Fibroblast of villous mesenchyme (primary cell): Measurements from ENCODE around the gene SYCP2L. TPM values are rescaled to one million over a fixed set of nuclear protein-coding genes. Genes with fewer than 3 reads are reported as not detected.

ENCODE experiments used
- DNase-seq: peaks from one replicate; pipeline ENCODE4 v3.0.0-alpha.2; 2010; ENCODE audit warnings: low read depth
- H3K4me3 ChIP-seq: 2 replicates; pipeline ENCODE4 v1.5.1; 2011; ENCODE audit warnings: low read depth, mild to moderate bottlenecking, low read length
- total RNA-seq: library from RNA; depleted of rRNA; stranded (reverse); fragments of >200 nt; gene quantifications from 2 replicates; pipeline ENCODE4 v1.2.3, GENCODE V29; 2012
- TF ChIP-seq, protein P1 (sequence below): IDR thresholded peaks from 2 replicates; pipeline ENCODE4 v1.5.1; 2012; ENCODE audit warnings: low read depth, mild to moderate bottlenecking, low read length; ENCODE audit not compliant: insufficient read depth

Gene SYCP2L
- total RNA-seq, 1 donor, result not detected

DNA sequence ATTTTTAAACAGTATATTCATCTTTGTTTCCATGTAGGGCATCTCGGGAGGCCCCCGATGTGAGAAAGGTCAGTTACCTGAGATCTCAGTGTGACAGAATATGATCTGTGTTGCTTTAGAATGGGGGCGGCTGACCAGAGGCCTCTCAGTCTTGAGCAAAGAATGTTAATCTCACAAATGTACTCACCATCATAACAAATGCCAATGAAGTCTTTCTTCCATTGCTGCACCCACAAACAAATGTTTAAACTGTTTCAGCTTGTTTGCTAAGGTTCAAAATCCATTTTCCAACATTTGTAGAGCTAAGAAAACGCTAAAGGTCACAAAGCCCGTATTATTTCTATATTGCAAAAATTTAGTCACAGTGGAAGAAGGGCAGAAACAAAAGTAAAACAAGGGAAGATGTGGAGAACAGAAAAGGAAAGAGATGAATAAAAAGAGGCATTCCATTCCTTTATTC lies 125.5 kb downstream of the SYCP2L start:
- no peak for DNase-seq
- H3K4me3 ChIP-seq, result no peak overlapping the region
- TF ChIP-seq, protein P1, sequence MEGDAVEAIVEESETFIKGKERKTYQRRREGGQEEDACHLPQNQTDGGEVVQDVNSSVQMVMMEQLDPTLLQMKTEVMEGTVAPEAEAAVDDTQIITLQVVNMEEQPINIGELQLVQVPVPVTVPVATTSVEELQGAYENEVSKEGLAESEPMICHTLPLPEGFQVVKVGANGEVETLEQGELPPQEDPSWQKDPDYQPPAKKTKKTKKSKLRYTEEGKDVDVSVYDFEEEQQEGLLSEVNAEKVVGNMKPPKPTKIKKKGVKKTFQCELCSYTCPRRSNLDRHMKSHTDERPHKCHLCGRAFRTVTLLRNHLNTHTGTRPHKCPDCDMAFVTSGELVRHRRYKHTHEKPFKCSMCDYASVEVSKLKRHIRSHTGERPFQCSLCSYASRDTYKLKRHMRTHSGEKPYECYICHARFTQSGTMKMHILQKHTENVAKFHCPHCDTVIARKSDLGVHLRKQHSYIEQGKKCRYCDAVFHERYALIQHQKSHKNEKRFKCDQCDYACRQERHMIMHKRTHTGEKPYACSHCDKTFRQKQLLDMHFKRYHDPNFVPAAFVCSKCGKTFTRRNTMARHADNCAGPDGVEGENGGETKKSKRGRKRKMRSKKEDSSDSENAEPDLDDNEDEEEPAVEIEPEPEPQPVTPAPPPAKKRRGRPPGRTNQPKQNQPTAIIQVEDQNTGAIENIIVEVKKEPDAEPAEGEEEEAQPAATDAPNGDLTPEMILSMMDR, result no peak

DNA sequence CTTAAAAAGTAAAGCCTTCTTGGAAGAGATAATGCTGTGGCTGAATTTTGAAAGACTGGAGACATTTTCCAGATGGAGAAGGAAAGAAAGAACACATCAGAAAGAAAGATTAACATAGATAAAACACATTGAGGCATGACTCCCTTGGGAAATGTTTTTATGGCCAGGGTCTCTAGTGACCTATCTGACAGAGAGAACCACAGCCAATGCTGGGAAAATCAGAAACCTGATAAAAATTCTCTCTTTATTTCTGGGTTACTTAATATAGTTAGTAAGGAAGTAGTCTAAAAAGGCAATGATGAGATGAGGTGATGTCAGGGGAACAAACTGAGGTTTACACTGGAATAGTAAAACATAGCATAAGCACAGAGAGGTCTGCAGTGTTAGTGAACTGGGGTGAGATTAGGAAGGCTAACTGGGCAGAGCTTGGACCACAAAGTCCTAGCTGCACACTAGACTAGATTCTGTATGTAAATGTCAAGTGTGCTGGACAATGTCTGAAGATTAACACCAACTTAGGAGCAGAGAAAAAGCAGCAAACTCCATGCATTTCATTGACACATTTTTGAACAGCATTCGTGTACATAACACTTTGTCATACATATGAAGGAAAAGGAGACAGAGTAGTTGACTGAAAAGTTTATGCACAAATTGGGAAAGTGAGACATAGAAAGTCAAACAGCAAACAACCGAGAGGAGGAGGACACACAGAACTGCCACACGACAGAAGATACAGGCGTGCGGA lies 126.3 kb downstream of the SYCP2L start:
- peak; percentile 93 for DNase-seq
- no peak overlapping the region for H3K4me3 ChIP-seq
- TF ChIP-seq, protein P1, result no peak

DNA sequence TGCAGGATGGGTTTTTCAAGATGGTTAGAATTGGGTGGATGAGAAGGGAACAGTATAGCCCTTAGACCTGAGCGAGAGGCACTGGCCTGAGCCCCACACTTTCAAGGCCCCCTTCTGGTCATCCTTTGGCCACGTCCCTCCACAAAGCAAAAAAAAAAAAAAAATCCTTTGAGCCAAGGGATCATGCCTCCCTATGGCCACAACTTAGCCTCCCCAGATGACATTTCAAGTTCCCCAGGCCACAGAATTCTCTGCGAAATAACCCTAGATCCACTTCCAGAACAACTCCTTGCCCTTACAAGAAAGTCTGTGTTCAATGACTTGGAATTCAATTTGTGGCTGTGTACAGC lies 126.8 kb downstream of the SYCP2L start:
- no peak overlapping the region for H3K4me3 ChIP-seq
- no peak for DNase-seq
- TF ChIP-seq, protein P1, result no peak

DNA sequence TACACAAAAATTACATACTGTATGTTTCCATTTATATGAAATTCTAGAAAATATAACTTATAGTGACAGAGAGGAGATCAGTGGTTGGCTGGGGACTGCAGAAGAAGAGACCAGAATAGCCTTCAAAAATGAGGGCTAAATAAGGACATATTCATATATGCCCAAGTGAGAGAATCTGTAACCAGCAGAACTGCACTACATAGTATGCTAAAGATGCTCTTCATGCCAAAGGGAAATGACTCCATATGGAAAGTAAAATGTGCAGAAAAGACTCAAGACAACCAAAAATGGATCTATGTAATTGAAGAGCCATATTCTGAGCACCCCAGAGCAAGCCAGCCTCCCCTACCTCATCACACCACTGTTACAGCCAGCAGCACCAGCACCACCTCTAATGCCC lies 128.2 kb downstream of the SYCP2L start:
- TF ChIP-seq, protein P1, result no peak
- H3K4me3 ChIP-seq, result no peak overlapping the region
- no peak for DNase-seq

DNA sequence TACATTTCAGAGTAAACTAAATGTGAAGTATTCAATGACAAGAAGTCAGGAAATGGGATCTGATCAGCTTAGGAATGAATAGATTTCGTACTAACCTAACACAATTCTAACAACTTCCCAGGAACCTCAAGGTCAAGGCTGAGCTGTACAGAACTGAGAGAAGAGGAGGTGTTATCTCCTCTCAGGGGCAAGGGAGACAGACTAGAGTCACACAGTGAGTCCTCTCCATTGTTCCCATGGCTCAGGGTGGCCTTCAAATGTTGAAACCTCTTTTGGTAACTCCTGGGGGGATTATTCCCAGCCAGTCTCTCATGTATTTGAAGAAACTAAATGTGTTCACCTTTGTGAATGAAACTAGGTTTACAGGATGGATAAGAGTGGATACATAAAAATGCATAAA lies 129.6 kb downstream of the SYCP2L start:
- TF ChIP-seq, protein P1, result no peak
- no peak for DNase-seq
- H3K4me3 ChIP-seq, result no peak overlapping the region

DNA sequence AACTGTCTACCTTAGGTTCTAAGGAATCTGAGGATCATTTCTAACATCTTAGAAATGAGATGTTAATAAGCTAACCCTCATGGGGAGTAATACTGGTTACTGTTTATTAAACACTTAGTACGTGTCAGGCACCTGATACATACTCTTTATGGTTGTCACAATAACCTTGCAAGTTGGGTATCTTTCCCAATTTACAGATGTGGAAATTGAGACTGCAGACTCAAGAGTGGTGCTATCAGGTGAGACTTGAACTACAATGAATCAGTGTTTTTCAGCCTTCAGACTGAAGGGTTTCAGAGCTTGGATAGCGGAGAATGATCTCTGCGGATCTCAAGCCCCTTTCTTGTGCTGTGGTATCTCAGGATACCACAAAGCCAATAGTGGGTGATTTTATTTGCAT lies 130.2 kb downstream of the SYCP2L start:
- H3K4me3 ChIP-seq, result no peak overlapping the region
- TF ChIP-seq, protein P1, result no peak
- DNase-seq, result no peak

DNA sequence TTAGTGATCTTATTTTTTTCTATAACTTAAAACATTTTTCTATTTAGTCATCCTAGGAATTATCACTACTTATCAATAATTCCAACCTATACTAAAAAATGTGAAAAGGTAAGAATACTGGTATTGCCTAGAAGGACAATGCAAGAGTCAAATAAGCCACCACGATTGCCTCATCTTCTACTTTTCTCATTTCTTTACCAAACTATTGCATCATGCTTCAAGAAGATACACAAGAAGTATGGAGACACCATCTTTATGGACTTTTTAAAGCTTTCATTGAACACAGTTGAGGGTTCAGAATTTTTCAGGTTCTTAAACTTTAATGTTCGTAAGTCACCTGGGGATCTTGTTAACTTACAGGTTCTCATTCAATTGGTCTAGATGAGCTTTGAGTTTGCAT lies 131.4 kb downstream of the SYCP2L start:
- no peak overlapping the region for H3K4me3 ChIP-seq
- no peak for DNase-seq
- TF ChIP-seq, protein P1, result no peak
